A549 (cell line): ENCODE data around the gene SLC25A41. TPM values are rescaled to one million over a fixed set of nuclear protein-coding genes. Genes with fewer than 3 reads are reported as not detected.

Source experiments
- ATAC-seq, 2 experiments: fragments of 200-7000 bp in 1 of 2; fragments of >200 bp in 1 of 2; cut with Nextera tagmentation in 1 of 2; cut with Tn5 transposase in 1 of 2; 3 replicates each; pipeline versions ENCODE4 v1.8.0 to v1.9.1; 2018 to 2020; ENCODE audit warnings: mild to moderate bottlenecking in 1 of 2, moderate library complexity in 1 of 2
- CTCF ChIA-PET: fragments of 300-600 bp; sonication (Branson Sonifier 250); formaldehyde crosslinking; extraction: SDS; loops from one replicate; lab custom pipeline; 2021; ENCODE audit warnings: antibody characterized with exemption, inconsistent platforms; lab: Yijun Ruan, JAX
- POLR2A ChIA-PET: fragments of 350-600 bp; formaldehyde crosslinking; extraction: SDS; loops from one replicate; lab custom pipeline; 2021; ENCODE audit warnings: antibody characterized with exemption, inconsistent platforms; lab: Yijun Ruan, JAX
- DNase-seq, 2 experiments: peaks; one replicate each; pipeline versions ENCODE4 v3.0.0 to v3.0.0-alpha.2; 2011 to 2016; ENCODE audit warnings: low read depth in 1 of 2, low spot score in 1 of 2
- FAIRE-seq: peaks from 2 replicates; lab custom pipeline; 2011; peaks lifted over from hg19 to GRCh38; lab: Jason Lieb, UNC
- H3K27ac ChIP-seq, 2 experiments: fragments of >200 bp; sonication (Bioruptor Twin); formaldehyde crosslinking; 3 replicates each; pipeline ENCODE4 v1.5.1; 2016 to 2017
- H3K4me1 ChIP-seq: fragments of >200 bp; sonication (Bioruptor Twin); formaldehyde crosslinking; 3 replicates; pipeline ENCODE4 v1.6.1; 2016
- H3K4me2 ChIP-seq: fragments of >200 bp; sonication (Bioruptor Twin); formaldehyde crosslinking; 3 replicates; pipeline ENCODE4 v1.6.1; 2016
- H3K4me3 ChIP-seq: fragments of >200 bp; sonication (Bioruptor Twin); formaldehyde crosslinking; 3 replicates; pipeline ENCODE4 v1.5.1; 2016
- H3K9me3 ChIP-seq: fragments of >200 bp; sonication (Bioruptor Twin); formaldehyde crosslinking; 3 replicates; pipeline ENCODE4 v1.6.1; 2016
- BHLHE40 ChIP-seq: IDR thresholded peaks from 2 replicates; pipeline ENCODE4 v1.6.1; 2012; ENCODE audit warnings: low read depth, low read length, inconsistent platforms
- CEBPB ChIP-seq, 2 experiments: fragments of >200 bp in 1 of 2; sonication (Bioruptor Twin) in 1 of 2; formaldehyde crosslinking in 1 of 2; IDR thresholded peaks; 2 replicates each; pipeline ENCODE4 v1.6.1; 2012 to 2016
- CHD2 ChIP-seq: fragments of 150-350 bp; IDR thresholded peaks from 2 replicates; pipeline ENCODE4 v1.6.1; 2014; ENCODE audit warnings: low read length; ENCODE audit not compliant: partially characterized antibody
- CTCF ChIP-seq: fragments of >200 bp; sonication (Bioruptor Twin); formaldehyde crosslinking; IDR thresholded peaks from 3 replicates; pipeline ENCODE4 v1.5.1; 2016
- EHF ChIP-seq: fragments of 250-450 bp; sonication (Bioruptor Pico); IDR thresholded peaks from 2 replicates; pipeline ENCODE4 v1.5.0; 2020; ENCODE audit warnings: mild to moderate bottlenecking
- EHMT2 ChIP-seq: fragments of 200-600 bp; sonication (generic); IDR thresholded peaks from 2 replicates; pipeline ENCODE4 v1.6.1; 2016; ENCODE audit warnings: antibody characterized with exemption, low read depth, mild to moderate bottlenecking, moderate library complexity
- ELK1 ChIP-seq: fragments of 150-350 bp; IDR thresholded peaks from 2 replicates; pipeline ENCODE4 v1.6.1; 2014; ENCODE audit warnings: low read depth, mild to moderate bottlenecking, low read length
- EP300 ChIP-seq, 2 experiments: fragments of >200 bp; sonication (Bioruptor Twin); formaldehyde crosslinking; IDR thresholded peaks; 2 replicates in 1 of 2; 3 replicates in 1 of 2; pipeline ENCODE4 v1.6.1; 2016 to 2017
- FOSL2 ChIP-seq, 2 experiments: fragments of 450-650 bp in 1 of 2; fragments of >200 bp in 1 of 2; sonication (Bioruptor Twin) in 1 of 2; formaldehyde crosslinking; IDR thresholded peaks; 2 replicates each; pipeline versions ENCODE4 v1.5.0 to v1.6.1; 2016 to 2020; ENCODE audit warnings: mild to moderate bottlenecking in 1 of 2, moderate library complexity in 1 of 2
- FOXS1 ChIP-seq: fragments of 250-450 bp; sonication (Bioruptor Pico); IDR thresholded peaks from 2 replicates; pipeline ENCODE4 v1.5.0; 2020; ENCODE audit warnings: mild to moderate bottlenecking, moderate library complexity
- GATA3 ChIP-seq: IDR thresholded peaks from 2 replicates; pipeline ENCODE4 v1.6.1; 2012; ENCODE audit warnings: borderline replicate concordance
- HDAC2 ChIP-seq: fragments of 200-600 bp; sonication (generic); IDR thresholded peaks from 2 replicates; pipeline ENCODE4 v1.6.1; 2016
- HOXB13 ChIP-seq: fragments of 250-450 bp; sonication (Bioruptor Pico); IDR thresholded peaks from 2 replicates; pipeline ENCODE4 v1.5.0; 2020; ENCODE audit warnings: low read depth, mild to moderate bottlenecking, moderate library complexity
- JUN ChIP-seq, 2 experiments: fragments of >200 bp; sonication (Bioruptor Twin); formaldehyde crosslinking; IDR thresholded peaks; 2 replicates in 1 of 2; 3 replicates in 1 of 2; pipeline ENCODE4 v1.6.1; 2016 to 2017
- JUNB ChIP-seq: fragments of >200 bp; sonication (Bioruptor Twin); formaldehyde crosslinking; IDR thresholded peaks from 2 replicates; pipeline ENCODE4 v1.6.1; 2016
- KDM1A ChIP-seq: fragments of 200-600 bp; sonication (generic); IDR thresholded peaks from 2 replicates; pipeline ENCODE4 v1.6.1; 2016; ENCODE audit warnings: low read depth, mild to moderate bottlenecking
- KDM5A ChIP-seq: fragments of 200-600 bp; sonication (generic); IDR thresholded peaks from 2 replicates; pipeline ENCODE4 v1.6.1; 2016; ENCODE audit warnings: antibody characterized with exemption, mild to moderate bottlenecking
- MAX ChIP-seq: IDR thresholded peaks from 2 replicates; pipeline ENCODE4 v1.6.1; 2012
- MAZ ChIP-seq: fragments of 150-350 bp; IDR thresholded peaks from 2 replicates; pipeline ENCODE4 v1.6.1; 2014; ENCODE audit warnings: antibody characterized with exemption, low read depth, low read length, borderline replicate concordance
- POLR2A ChIP-seq: IDR thresholded peaks from 2 replicates; pipeline ENCODE4 v1.6.1; 2012; ENCODE audit warnings: mild to moderate bottlenecking, low read length
- RAD21 ChIP-seq, 2 experiments: fragments of >200 bp in 1 of 2; sonication (Bioruptor Twin) in 1 of 2; formaldehyde crosslinking in 1 of 2; IDR thresholded peaks in 1 of 2; conservative IDR thresholded peaks in 1 of 2; 2 replicates in 1 of 2; 3 replicates in 1 of 2; pipeline ENCODE4 v1.6.1; 2012 to 2018; ENCODE audit warnings: inconsistent platforms in 1 of 2
- REST ChIP-seq: fragments of 200-600 bp; sonication (generic); IDR thresholded peaks from 2 replicates; pipeline ENCODE4 v1.6.1; 2016; ENCODE audit warnings: antibody characterized with exemption, mild to moderate bottlenecking, moderate library complexity
- SMC3 ChIP-seq: fragments of >200 bp; sonication (Bioruptor Twin); formaldehyde crosslinking; IDR thresholded peaks from 3 replicates; pipeline ENCODE4 v1.6.1; 2018; ENCODE audit warnings: inconsistent platforms
- ZSCAN20 ChIP-seq: fragments of 250-450 bp; sonication (Bioruptor Pico); IDR thresholded peaks from 2 replicates; pipeline ENCODE4 v1.8.0; 2022; ENCODE audit warnings: mild to moderate bottlenecking, moderate library complexity
- WGBS: methylation state at CpG from one replicate; pipeline ENCODE4 v1.1.6; 2017; ENCODE audit errors: missing lambda C conversion rate; 5-methylcytosine and 5-hydroxymethylcytosine counted together
- polyA plus RNA-seq, 4 experiments: library from polyadenylated mRNA; depleted of rRNA in 3 of 4; stranded (reverse); fragments of >200 nt; fragmentation: RNase III in 1 of 4; extraction: RNeasy Plus Mini Kit Qiagen cat#74134 plus additional on column Dnase treatment in 1 of 4; gene quantifications; 2 replicates in 3 of 4; 3 replicates in 1 of 4; pipeline ENCODE4 v1.2.3, GENCODE V29; 2011 to 2017

The SLC25A41 gene
- polyA plus RNA-seq, 2 of the 4 experiments (the other 2 are of a cell fraction), result 0.09 to 0.26 TPM

- POLR2A ChIA-PET, result no interaction called here
- FAIRE-seq (no peak), ATAC-seq (no peak), DNase-seq (no peak)
- Histone ChIP-seq H3K27ac (no peak overlapping the region), H3K4me3 (no peak overlapping the region), H3K4me1 (no peaks in the 10 kb centered on the region), H3K9me3 (no peaks in the 10 kb centered on the region), H3K4me2 (no peak overlapping the region)
- CTCF ChIA-PET, result interaction anchor here (0.6 to 1.9 kb wide), 7 partner anchors 10 to 123 kb away, joined by 3 to 11 read pairs (median 5); no protein-coding TSS in a partner anchor
- TF ChIP-seq EHMT2 (no peak), HOXB13 (CRISPR knock-in tag) (no peak), JUNB (no peak), KDM5A (no peak), REST (no peak), CEBPB (IDR thresholded peaks at IDR 0.05) (no peak), MAX (no peak), POLR2A (no peak), EHF (CRISPR knock-in tag) (no peak), CHD2 (no peak), GATA3 (no peak), FOXS1 (CRISPR knock-in tag) (no peak), KDM1A (no peak), HDAC2 (no peak), JUN (IDR thresholded peaks at IDR 0.05) (no peak), FOSL2 (IDR thresholded peaks at IDR 0.05) (no peak), FOSL2 (CRISPR knock-in tag; IDR thresholded peaks at IDR 0.05) (no peak)
- WGBS, result 90% methylated on average over 8 of the region's 8 CpGs
Measured at GRCh38 chr19:6482343-6482686, 48.8 kb upstream of the SLC25A41 start.

- POLR2A ChIA-PET, result no interaction called here
- Histone ChIP-seq H3K27ac (0 out of 6 replicates have a peak within 1 kb of the TSS, but pooled peaks of 1 of the 2 experiments have one; percentile 13), H3K4me2 (no peak within 1 kb of the TSS)
Measured at GRCh38 chr19:6481541-6482342, 48.2 kb upstream of the SLC25A41 start, which contains the start of gene DENND1C. TSS of gene DENND1C (minus strand) at chr19:6481787. CDS start at chr19:6481695, 92 bp downstream.

More at GRCh38 chr19:6481541-6482342, 48.2 kb upstream of the SLC25A41 start, which contains the start of gene DENND1C:
- peak; percentile 63 to 86 for ATAC-seq
- no peak for FAIRE-seq
- TF ChIP-seq BHLHE40 (no peak), ELK1 (no peak), ZSCAN20 (CRISPR knock-in tag) (no peak), RAD21 (conservative IDR thresholded peaks at IDR 0.05 in 1 of 2, IDR thresholded peaks at IDR 0.05 in 1 of 2) (peak; percentile 33 to 50), SMC3 (peak; percentile 52), HDAC2 (no peak), EP300 (IDR thresholded peaks at IDR 0.05) (no peak), CTCF (peak; percentile 38; the same call in 2 of the 3 replicates), GATA3 (no peak), POLR2A (no peak), MAZ (no peak)
- 30% methylated on average over 17 of the region's 24 CpGs for WGBS
- CTCF ChIA-PET, result interaction anchor here (0.6 to 1.9 kb wide), 11 partner anchors 9 to 165 kb away, joined by 3 to 11 read pairs (median 3); no protein-coding TSS in a partner anchor
- Histone ChIP-seq H3K4me1 (no peaks in the 10 kb centered on the region), H3K4me3 (no peak within 1 kb of the TSS), H3K9me3 (no peaks in the 10 kb centered on the region)
- DNase-seq, result peak in 1 of 2 experiments; percentile 41
